HG03045 (cell line): ENCODE measurements around the gene MYADML2.
A peak's percentile ranks its signal among the peaks of the same experiment; 100 is the strongest.

ENCODE experiments used
- ATAC-seq: cut with Tn5 transposase; IDR thresholded peaks from one replicate; pipeline ENCODE4 v1.9.1; 2021; ENCODE audit warnings: mild to moderate bottlenecking, moderate library complexity; ENCODE audit not compliant: unreplicated experiment

The MYADML2 gene

GRCh38 chr17:81980122-81980521 is 33.1 kb upstream of the MYADML2 start:
- no peak for ATAC-seq

- no peak for ATAC-seq
These were observed 31.7 kb upstream of the MYADML2 start for GRCh38 chr17:81978524-81979298.

GRCh38 chr17:81977211-81977808 is 30.3 kb upstream of the MYADML2 start, which contains the start of gene ASPSCR1:
ASPSCR1 (plus strand) TSS chr17:81977629; CDS start chr17:81977647, 18 bp downstream.
- ATAC-seq, result peak; percentile 85

- ATAC-seq, result no peak
These were observed 29.5 kb upstream of the MYADML2 start for GRCh38 chr17:81976332-81977210.

- ATAC-seq, result no peak
These were observed 26.4 kb upstream of the MYADML2 start for GRCh38 chr17:81973432-81973831.

- ATAC-seq, result no peak
These were observed 22.1 kb upstream of the MYADML2 start for GRCh38 chr17:81968850-81969812.

GRCh38 chr17:81968396-81968745 is 21.3 kb upstream of the MYADML2 start:
- ATAC-seq, result no peak

GRCh38 chr17:81967533-81968395 is 20.7 kb upstream of the MYADML2 start:
- ATAC-seq, result no peak

GRCh38 chr17:81967244-81967532 is 20.2 kb upstream of the MYADML2 start:
- ATAC-seq, result no peak

- no peak for ATAC-seq
These were observed 19.6 kb upstream of the MYADML2 start for GRCh38 chr17:81966343-81967243.

- ATAC-seq, result no peak
These were observed 17.2 kb upstream of the MYADML2 start for GRCh38 chr17:81964081-81964849.

GRCh38 chr17:81962499-81963441 is 15.7 kb upstream of the MYADML2 start:
- no peak for ATAC-seq

GRCh38 chr17:81961521-81962498 is 14.8 kb upstream of the MYADML2 start:
- ATAC-seq, result no peak

GRCh38 chr17:81961087-81961511 is 14.1 kb upstream of the MYADML2 start, which contains the start of gene NOTUM:
NOTUM (minus strand) TSS chr17:81961187; CDS start chr17:81960909, 278 bp downstream.
- ATAC-seq, result no peak

- no peak for ATAC-seq
These were observed 13.3 kb upstream of the MYADML2 start for GRCh38 chr17:81960130-81960958.
